HCT116 (cell line): ENCODE results near the gene OTOP1. TPM values are rescaled to one million over a fixed set of nuclear protein-coding genes. Genes with fewer than 3 reads are reported as not detected.

Experiments
- ATAC-seq: fragments of 200-7000 bp; cut with Tn5 transposase; 2 replicates; pipeline ENCODE4 v1.9.1; 2020; ENCODE audit warnings: mild to moderate bottlenecking, moderate library complexity
- BruUV-seq: library from RNA; stranded (reverse); fragments of 400-500 nt; replicated peaks from 2 replicates; lab custom pipeline; 2021; lab: Mats Ljungman, UMichigan
- CTCF ChIA-PET: fragments of 300-600 bp; sonication (Branson Sonifier 250); formaldehyde crosslinking; loops from one replicate; lab custom pipeline; 2021; ENCODE audit warnings: antibody characterized with exemption; lab: Charles Lee
- POLR2A ChIA-PET: fragments of 300-600, 350-600 bp; sonication (Branson Sonifier 250); formaldehyde crosslinking; loops from one replicate; lab custom pipeline; 2021; ENCODE audit warnings: antibody characterized with exemption; lab: Charles Lee
- RAD21 ChIA-PET, 2 experiments: fragments of 300-600 bp; sonication (Branson Sonifier 250); formaldehyde crosslinking; loops; one replicate each; lab custom pipeline; 2023; ENCODE audit warnings: low total read pairs in 2 of 2; ENCODE audit not compliant: uncharacterized antibody in 2 of 2, unreplicated experiment in 2 of 2, low non-redundant PET in 1 of 2; lab: Charles Lee
- DNase-seq: peaks from one replicate; pipeline ENCODE4 v3.0.0-alpha.2; 2010; ENCODE audit warnings: low read depth, low spot score
- H2AFZ ChIP-seq: fragments of 200-600 bp; shearing (Covaris generic), sonication (generic); 2 replicates; pipeline ENCODE4 v1.6.1; 2017; ENCODE audit warnings: low read depth, mixed run types, mixed read lengths, antibody characterized with exemption, low read length; ENCODE audit not compliant: poor library complexity, severe bottlenecking
- H3K27ac ChIP-seq: 2 replicates; pipeline ENCODE4 v1.5.1; 2012; ENCODE audit warnings: low read depth, low read length
- H3K27me3 ChIP-seq: fragments of 200-600 bp; sonication (generic); 2 replicates; pipeline ENCODE4 v1.6.1; 2016; ENCODE audit warnings: mixed run types, low read length, mixed read lengths; ENCODE audit not compliant: insufficient read depth
- H3K36me3 ChIP-seq, 2 experiments: fragments of 200-500 bp in 1 of 2; fragments of 200-600 bp in 1 of 2; sonication (Bioruptor generic) in 1 of 2; sonication (generic) in 1 of 2; 2 replicates each; pipeline versions ENCODE4 v1.5.1 to v1.6.1; 2014 to 2016; ENCODE audit warnings: low read length in 2 of 2, inconsistent platforms in 1 of 2, mixed read lengths in 1 of 2, mixed run types in 1 of 2; ENCODE audit not compliant: insufficient read depth in 2 of 2, control insufficient read depth in 1 of 2
- H3K4me1 ChIP-seq, 2 experiments: fragments of 200-600 bp in 1 of 2; sonication (generic) in 1 of 2; 2 replicates each; pipeline versions ENCODE4 v1.5.1 to v1.6.1; 2012 to 2017; ENCODE audit warnings: low read length in 2 of 2, inconsistent platforms in 1 of 2, mild to moderate bottlenecking in 1 of 2, mixed read lengths in 1 of 2, mixed run types in 1 of 2, moderate library complexity in 1 of 2; ENCODE audit not compliant: insufficient read depth in 2 of 2, control insufficient read depth in 1 of 2
- H3K4me2 ChIP-seq: fragments of 200-600 bp; sonication (generic); 2 replicates; pipeline ENCODE4 v1.6.1; 2017; ENCODE audit warnings: mixed run types, low read length, mixed read lengths
- H3K4me3 ChIP-seq, 2 experiments: fragments of 200-600 bp in 1 of 2; sonication (generic) in 1 of 2; replicated peaks in 1 of 2; 2 replicates each; pipeline ENCODE4 v1.5.1; 2011 to 2016; ENCODE audit warnings: low read length in 2 of 2, control low read depth in 1 of 2, low read depth in 1 of 2, mild to moderate bottlenecking in 1 of 2, mixed read lengths in 1 of 2, mixed run types in 1 of 2
- H3K79me2 ChIP-seq: fragments of 200-600 bp; sonication (generic); 2 replicates; pipeline ENCODE4 v1.6.1; 2017; ENCODE audit warnings: mild to moderate bottlenecking, mixed run types, low read length, moderate library complexity, mixed read lengths; ENCODE audit not compliant: insufficient read depth
- H3K9ac ChIP-seq: fragments of 200-600 bp; sonication (generic); 2 replicates; pipeline ENCODE4 v1.6.1; 2016; ENCODE audit warnings: low read length, mixed read lengths
- H3K9me2 ChIP-seq: fragments of 200-600 bp; sonication (generic), shearing (Covaris generic); 2 replicates; pipeline ENCODE4 v1.6.1; 2017; ENCODE audit warnings: mixed run types, mild to moderate bottlenecking, moderate library complexity; ENCODE audit not compliant: insufficient read depth
- H3K9me3 ChIP-seq, 2 experiments: fragments of 200-500 bp in 1 of 2; fragments of 200-600 bp in 1 of 2; sonication (Bioruptor generic) in 1 of 2; sonication (generic) in 1 of 2; 2 replicates each; pipeline ENCODE4 v1.6.1; 2014 to 2017; ENCODE audit warnings: low read length in 2 of 2, mixed read lengths in 2 of 2, inconsistent platforms in 1 of 2, low read depth in 1 of 2, mild to moderate bottlenecking in 1 of 2, mixed run types in 1 of 2, moderate library complexity in 1 of 2; ENCODE audit not compliant: control insufficient read depth in 1 of 2, insufficient read depth in 1 of 2
- H4K20me1 ChIP-seq: fragments of 200-600 bp; sonication (generic), shearing (Covaris generic); 2 replicates; pipeline ENCODE4 v1.6.1; 2017; ENCODE audit warnings: mixed run types, mild to moderate bottlenecking, moderate library complexity; ENCODE audit not compliant: insufficient read depth
- CBX3 ChIP-seq: IDR thresholded peaks from 2 replicates; pipeline ENCODE4 v1.6.1; 2012; ENCODE audit warnings: low read depth
- CEBPB ChIP-seq: IDR thresholded peaks from 2 replicates; pipeline ENCODE4 v1.6.1; 2012; ENCODE audit warnings: low read depth
- EGR1 ChIP-seq: IDR thresholded peaks from 2 replicates; pipeline ENCODE4 v1.6.1; 2012; ENCODE audit warnings: low read depth
- EZH2phosphoT487 ChIP-seq: fragments of 200-600 bp; IDR thresholded peaks from 2 replicates; pipeline ENCODE4 v1.6.1; 2018; ENCODE audit warnings: antibody characterized with exemption, borderline replicate concordance
- FOSL1 ChIP-seq: IDR thresholded peaks from 2 replicates; pipeline ENCODE4 v1.6.1; 2012; ENCODE audit warnings: low read depth
- JUND ChIP-seq: IDR thresholded peaks from 2 replicates; pipeline ENCODE4 v1.6.1; 2012
- POLR2A ChIP-seq: IDR thresholded peaks from 2 replicates; pipeline ENCODE4 v1.7.0; 2011; ENCODE audit warnings: borderline replicate concordance; ENCODE audit not compliant: insufficient read depth, insufficient read length; ENCODE audit errors: extremely low read depth
- POLR2AphosphoS5 ChIP-seq: IDR thresholded peaks from 2 replicates; pipeline ENCODE4 v1.6.1; 2011; ENCODE audit warnings: mild to moderate bottlenecking, low read depth, low read length, moderate library complexity
- RAD21 ChIP-seq: IDR thresholded peaks from 2 replicates; pipeline ENCODE4 v1.6.1; 2012; ENCODE audit warnings: low read depth, mild to moderate bottlenecking
- REST ChIP-seq: IDR thresholded peaks from 2 replicates; pipeline ENCODE4 v1.6.1; 2012; ENCODE audit warnings: low read depth
- SIN3A ChIP-seq: IDR thresholded peaks from 2 replicates; pipeline ENCODE4 v1.6.1; 2012; ENCODE audit warnings: low read depth
- SP1 ChIP-seq: IDR thresholded peaks from 2 replicates; pipeline ENCODE4 v1.6.1; 2012; ENCODE audit warnings: low read depth
- SRF ChIP-seq: IDR thresholded peaks from 2 replicates; pipeline ENCODE4 v1.6.1; 2012; ENCODE audit warnings: low read depth
- TCF7L2 ChIP-seq: IDR thresholded peaks from 2 replicates; pipeline ENCODE4 v1.7.0; 2011; ENCODE audit warnings: borderline replicate concordance, inconsistent platforms; ENCODE audit not compliant: insufficient read depth, insufficient read length; ENCODE audit errors: extremely low read depth
- ZBTB33 ChIP-seq: IDR thresholded peaks from 2 replicates; pipeline ENCODE4 v1.6.1; 2011; ENCODE audit warnings: mild to moderate bottlenecking, low read length, moderate library complexity; ENCODE audit not compliant: insufficient replicate concordance; ENCODE audit errors: extremely low read depth
- ZFX ChIP-seq: fragments of 450-650 bp; IDR thresholded peaks from 2 replicates; pipeline ENCODE4 v1.6.1; 2017
- ZNF274 ChIP-seq: fragments of 200-500 bp; sonication (Bioruptor generic); IDR thresholded peaks from 2 replicates; pipeline ENCODE4 v1.6.1; 2014; ENCODE audit warnings: mild to moderate bottlenecking, low read depth, low read length, inconsistent platforms
- intact Hi-C: fragments of 100-400 bp; cut with micrococcal nuclease; formaldehyde crosslinking; loops from 2 replicates; pipeline ENCODE4 v1.10.0; 2022
- total RNA-seq: library from RNA; stranded (reverse); gene quantifications from one replicate; pipeline ENCODE4 v1.2.1, GENCODE V29; 2021; ENCODE audit not compliant: unreplicated experiment
- TF ChIP-seq, protein P1 (sequence below): IDR thresholded peaks from 2 replicates; pipeline ENCODE4 v1.6.1; 2012

OTOP1 gene
- total RNA-seq, 1 experiment from 2014 or later = not detected

GRCh38 chr4:4274226-4274625, 47.5 kb upstream of the OTOP1 start:
- CTCF ChIA-PET = interaction anchor here (1.0 kb wide), 1 partner anchor 14 kb away, joined by 3 read pairs; no protein-coding TSS in a partner anchor
- Histone ChIP-seq H3K79me2 (peaks cover 19% of the 10 kb centered on the region; the same call in 1 of the 2 replicates), H3K9ac (no peak overlapping the region), H3K4me3 (no peak overlapping the region), H3K27me3 (no peaks in the 10 kb centered on the region), H4K20me1 (no peaks in the 10 kb centered on the region), H3K9me3 (no peaks in the 10 kb centered on the region), H3K9me2 (no peaks in the 10 kb centered on the region), H2AFZ (no peak overlapping the region), H3K4me1 (no peaks in the 10 kb centered on the region), H3K27ac (no peak overlapping the region), H3K4me2 (no peak overlapping the region), H3K36me3 (peaks cover 56 to 71% of the 10 kb centered on the region in 2 experiments)
- POLR2A ChIA-PET = no interaction called here
- DNase-seq (no peak), ATAC-seq (no peak)
- no TSS peak for BruUV-seq
- RAD21 ChIA-PET = no interaction called here
- TF ChIP-seq, protein P1, sequence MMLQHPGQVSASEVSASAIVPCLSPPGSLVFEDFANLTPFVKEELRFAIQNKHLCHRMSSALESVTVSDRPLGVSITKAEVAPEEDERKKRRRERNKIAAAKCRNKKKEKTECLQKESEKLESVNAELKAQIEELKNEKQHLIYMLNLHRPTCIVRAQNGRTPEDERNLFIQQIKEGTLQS = no peak
- TF ChIP-seq EGR1 = no peak
- TF ChIP-seq JUND = no peak
- TF ChIP-seq ZFX = no peak
- no peak for TF ChIP-seq POLR2AphosphoS5
- TF ChIP-seq SIN3A = no peak
- TF ChIP-seq REST = no peak
- TF ChIP-seq RAD21 = no peak
- TF ChIP-seq ZNF274 = no peak
- no peak for TF ChIP-seq SRF
- no peak for TF ChIP-seq POLR2A
- TF ChIP-seq EZH2phosphoT487 = no peak
- no peak for TF ChIP-seq TCF7L2
- TF ChIP-seq CEBPB = no peak
- no peak for TF ChIP-seq ZBTB33
- no peak for TF ChIP-seq SP1
- TF ChIP-seq FOSL1 = no peak
- TF ChIP-seq CBX3 = no peak
- intact Hi-C loops = no loop called here
